ENCODE measurements around the gene NBAS. TPM values are rescaled to one million over a fixed set of nuclear protein-coding genes. Genes with fewer than 3 reads are reported as not detected.

Gene NBAS
- polyA plus RNA-seq, 1 experiment, result 35.6 TPM

GRCh38 chr2:15391751-15392150, 169.4 kb downstream of the NBAS start:
- H3K4me3 ChIP-seq (ENCODE audit: low read depth, low read length), result no peak overlapping the region
- H3K27me3 ChIP-seq (ENCODE audit: control insufficient read depth, insufficient read depth, low read length), result no peaks in the 10 kb centered on the region
- H3K36me3 ChIP-seq (ENCODE audit: control insufficient read depth, insufficient read depth, low read length), result no peaks in the 10 kb centered on the region
- no peak for TF ChIP-seq CTCF (IDR thresholded peaks at IDR 0.05; ENCODE audit: insufficient read depth, low read depth, low read length)
- ChIA-PET CTCF (no interaction called here), POLR2A (no interaction called here)
- no peak for DNase-seq (ENCODE audit: low read depth)

GRCh38 chr2:15389895-15390294, 171.2 kb downstream of the NBAS start:
- Histone ChIP-seq H3K4me3 (ENCODE audit: low read depth, low read length) (no peak overlapping the region), H3K27me3 (ENCODE audit: control insufficient read depth, insufficient read depth, low read length) (no peaks in the 10 kb centered on the region), H3K36me3 (ENCODE audit: control insufficient read depth, insufficient read depth, low read length) (no peaks in the 10 kb centered on the region)
- DNase-seq (ENCODE audit: low read depth), result no peak
- ChIA-PET CTCF (interaction anchor here (1.1 kb wide), 1 partner anchor 13 kb away, joined by 3 read pairs; no protein-coding TSS in a partner anchor), POLR2A (no interaction called here)
- no peak for TF ChIP-seq CTCF (IDR thresholded peaks at IDR 0.05; ENCODE audit: insufficient read depth, low read depth, low read length)

DNA sequence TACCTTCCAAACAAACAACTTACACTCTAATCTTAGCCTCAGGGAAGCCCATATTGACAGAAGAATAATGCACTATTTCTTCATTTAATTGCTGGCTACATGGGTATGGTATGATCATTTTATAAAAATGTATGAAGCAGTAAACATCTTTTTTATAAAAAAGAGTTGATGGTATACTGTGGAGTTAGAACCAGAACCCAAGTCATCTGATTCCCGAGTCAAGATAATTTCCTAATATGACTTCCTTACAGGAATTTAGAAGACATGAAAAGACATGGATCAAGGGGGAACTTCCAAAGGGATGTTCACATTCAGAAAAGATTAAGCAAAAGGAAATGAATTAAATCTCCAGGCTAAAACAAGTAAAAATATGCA, 171.8 kb downstream of the NBAS start:
- Histone ChIP-seq H3K27me3 (ENCODE audit: control insufficient read depth, insufficient read depth, low read length) (no peaks in the 10 kb centered on the region), H3K36me3 (ENCODE audit: control insufficient read depth, insufficient read depth, low read length) (no peaks in the 10 kb centered on the region), H3K4me3 (ENCODE audit: low read depth, low read length) (no peak overlapping the region)
- ChIA-PET POLR2A (no interaction called here), CTCF (no interaction called here)
- TF ChIP-seq CTCF (IDR thresholded peaks at IDR 0.05; ENCODE audit: insufficient read depth, low read depth, low read length), result no peak
- DNase-seq (ENCODE audit: low read depth), result no peak

DNA sequence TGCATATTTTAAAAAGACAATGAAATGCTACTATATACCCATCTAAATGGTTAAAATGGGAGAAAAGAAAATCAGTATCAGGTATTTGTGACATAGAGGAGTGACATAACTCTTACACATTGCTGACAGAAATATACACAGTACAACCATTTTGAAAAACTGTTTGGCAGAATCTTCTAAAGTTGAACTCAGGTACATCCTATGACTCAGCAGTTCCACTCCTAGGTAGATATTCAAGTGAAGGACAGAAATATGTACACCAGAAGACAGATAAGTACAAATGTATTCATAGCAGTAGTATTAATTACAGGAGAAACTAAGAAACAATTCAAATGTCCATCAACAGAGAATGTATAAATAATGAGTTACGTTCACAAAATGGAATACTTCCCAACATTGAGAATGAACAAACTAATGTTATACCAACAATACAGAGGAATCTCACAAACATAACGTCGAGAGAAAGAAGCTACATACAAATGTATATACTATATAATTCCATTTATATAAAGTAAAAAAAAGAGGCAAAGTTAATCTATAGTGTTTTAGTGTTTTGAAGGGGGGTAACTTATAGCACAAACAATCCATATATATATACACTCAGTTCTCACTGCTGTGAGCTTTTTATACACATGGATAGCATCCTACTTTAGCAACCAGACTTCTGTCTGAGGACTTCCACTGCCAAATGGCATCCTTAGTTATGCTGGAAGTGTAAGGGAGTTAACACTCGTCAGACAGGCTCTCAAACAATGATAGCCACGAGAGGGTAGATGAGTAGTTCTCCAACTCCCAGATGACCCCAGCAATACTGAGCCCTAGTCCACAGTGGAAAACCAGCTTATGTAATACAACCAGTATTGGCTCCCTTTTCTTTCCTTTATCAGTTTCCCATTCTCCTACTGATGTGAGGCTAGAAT, 172.5 kb downstream of the NBAS start:
- POLR2A ChIA-PET, result no interaction called here
- no peaks in the 10 kb centered on the region for H3K27me3 ChIP-seq (ENCODE audit: control insufficient read depth, insufficient read depth, low read length)
- DNase-seq (ENCODE audit: low read depth), result no peak

GRCh38 chr2:15385184-15385583, 175.9 kb downstream of the NBAS start:
- ChIA-PET CTCF (no interaction called here), POLR2A (no interaction called here)
- DNase-seq (ENCODE audit: low read depth), result no peak
- no peaks in the 10 kb centered on the region; the same call in 1 of the 2 replicates for H3K36me3 ChIP-seq (ENCODE audit: control insufficient read depth, insufficient read depth, low read length)
- no peak for TF ChIP-seq CTCF (IDR thresholded peaks at IDR 0.05; ENCODE audit: insufficient read depth, low read depth, low read length)
- no peaks in the 10 kb centered on the region for H3K27me3 ChIP-seq (ENCODE audit: control insufficient read depth, insufficient read depth, low read length)
- no peak overlapping the region for H3K4me3 ChIP-seq (ENCODE audit: low read depth, low read length)

More for the DNA sequence above, 172.5 kb downstream of the NBAS start:
- H3K4me3 ChIP-seq (ENCODE audit: low read depth, low read length), result no peak overlapping the region
- H3K36me3 ChIP-seq (ENCODE audit: control insufficient read depth, insufficient read depth, low read length), result no peaks in the 10 kb centered on the region
- CTCF ChIA-PET, result no interaction called here
- TF ChIP-seq CTCF (IDR thresholded peaks at IDR 0.05; ENCODE audit: insufficient read depth, low read depth, low read length), result no peak

All from BJ (cell line).